ENCODE measurements around the gene TMA16.

- TF ChIP-seq, protein P1, sequence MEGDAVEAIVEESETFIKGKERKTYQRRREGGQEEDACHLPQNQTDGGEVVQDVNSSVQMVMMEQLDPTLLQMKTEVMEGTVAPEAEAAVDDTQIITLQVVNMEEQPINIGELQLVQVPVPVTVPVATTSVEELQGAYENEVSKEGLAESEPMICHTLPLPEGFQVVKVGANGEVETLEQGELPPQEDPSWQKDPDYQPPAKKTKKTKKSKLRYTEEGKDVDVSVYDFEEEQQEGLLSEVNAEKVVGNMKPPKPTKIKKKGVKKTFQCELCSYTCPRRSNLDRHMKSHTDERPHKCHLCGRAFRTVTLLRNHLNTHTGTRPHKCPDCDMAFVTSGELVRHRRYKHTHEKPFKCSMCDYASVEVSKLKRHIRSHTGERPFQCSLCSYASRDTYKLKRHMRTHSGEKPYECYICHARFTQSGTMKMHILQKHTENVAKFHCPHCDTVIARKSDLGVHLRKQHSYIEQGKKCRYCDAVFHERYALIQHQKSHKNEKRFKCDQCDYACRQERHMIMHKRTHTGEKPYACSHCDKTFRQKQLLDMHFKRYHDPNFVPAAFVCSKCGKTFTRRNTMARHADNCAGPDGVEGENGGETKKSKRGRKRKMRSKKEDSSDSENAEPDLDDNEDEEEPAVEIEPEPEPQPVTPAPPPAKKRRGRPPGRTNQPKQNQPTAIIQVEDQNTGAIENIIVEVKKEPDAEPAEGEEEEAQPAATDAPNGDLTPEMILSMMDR (IDR thresholded peaks at IDR 0.05) = no peak
- TF ChIP-seq POLR2A (IDR thresholded peaks at IDR 0.05) = no peak
Measured at GRCh38 chr4:163462556-163462955, 31.9 kb upstream of the TMA16 start.

Data from heart left ventricle (tissue), 13 donors.